K562 (cell line): ENCODE data around the gene CUX1. TPM values are rescaled to one million over a fixed set of nuclear protein-coding genes. Genes with fewer than 3 reads are reported as not detected.
A peak's percentile ranks its signal among the peaks of the same experiment; 100 is the strongest.

Source experiments
- ARNT ChIP-seq, 2 experiments: fragments of 450-650 bp; IDR thresholded peaks; 2 replicates each; pipeline ENCODE4 v1.6.1; 2016; ENCODE audit warnings: mild to moderate bottlenecking in 1 of 2
- FOXA1 ChIP-seq: fragments of 450-650 bp; IDR thresholded peaks from 2 replicates; pipeline ENCODE4 v1.6.1; 2016; ENCODE audit warnings: mild to moderate bottlenecking, borderline replicate concordance
- PBX2 ChIP-seq, 2 experiments: IDR thresholded peaks in 1 of 2; conservative IDR thresholded peaks in 1 of 2; 2 replicates each; pipeline ENCODE4 v1.6.1; 2016; ENCODE audit warnings: low read depth in 2 of 2, mild to moderate bottlenecking in 1 of 2, missing compliant biosample characterization in 1 of 2, missing genetic modification characterization in 1 of 2, moderate library complexity in 1 of 2
- ZKSCAN8 ChIP-seq: fragments of 200-800 bp; sonication (Bioruptor generic); IDR thresholded peaks from 2 replicates; pipeline ENCODE4 v1.6.1; 2016; ENCODE audit warnings: missing genetic modification characterization, missing compliant biosample characterization
- ZNF512 ChIP-seq: IDR thresholded peaks from 2 replicates; pipeline ENCODE4 v1.6.1; 2016; ENCODE audit warnings: missing genetic modification characterization, missing compliant biosample characterization
- ZNF696 ChIP-seq: fragments of 250-450 bp; sonication (Bioruptor Pico); conservative IDR thresholded peaks from 2 replicates; pipeline ENCODE4 v1.4.0; 2020; ENCODE audit warnings: mild to moderate bottlenecking, moderate library complexity
- polyA plus RNA-seq, 8 experiments: library from polyadenylated mRNA; depleted of rRNA in 4 of 8; stranded (reverse) in 5 of 8; unstranded in 3 of 8; fragments of >200 nt; fragmentation: Nextera tagmentation in 2 of 8; fragmentation: Illumina TruSeq in 1 of 8; extraction: Ambion mirVana in 2 of 8; extraction: Trizol in 1 of 8; gene quantifications; 2 replicates each; pipeline versions ENCODE4 v1.2.1 to v1.2.3, GENCODE V29; 2011 to 2014; ENCODE audit warnings: inconsistent platforms in 1 of 8, missing spikeins in 1 of 8
- total RNA-seq, 7 experiments: library from RNA; depleted of rRNA in 6 of 7; stranded (reverse); fragments of >200 nt in 6 of 7; fragmentation: Illumina TruSeq in 2 of 7; extraction: Trizol in 2 of 7; gene quantifications; 2 replicates each; pipeline versions ENCODE4 v1.2.1 to v1.2.3, GENCODE V29; 2011 to 2021; ENCODE audit warnings: low replicate concordance in 1 of 7

The CUX1 gene
- total and polyA plus RNA-seq, 9 of the 15 experiments (the other 6 are each of a cell fraction or from before 2014, with no cell fraction given): 3.6 to 55.3 (median 25.2) TPM

GRCh38 chr7:101857358-101857811, 40.0 kb downstream of the CUX1 start (continued):
- TF ChIP-seq ZKSCAN8 (no peak), PBX2 (CRISPR knock-in tag; IDR thresholded peaks at IDR 0.05; ENCODE audit: low read depth) (no peak), PBX2 (tag; conservative IDR thresholded peaks at IDR 0.05; ENCODE audit: low read depth) (peak; percentile 62; the same call in 1 of the 2 replicates), FOXA1 (no peak), ARNT (IDR thresholded peaks at IDR 0.05) (0 out of 4 replicates have a peak, but pooled peaks of 1 of the 2 experiments have one; percentile 14), ZNF696 (CRISPR knock-in tag) (no peak), ZNF512 (tag) (peak; percentile 35; the same call in 1 of the 2 replicates)
